GM18511 (cell line): Measurements from ENCODE around the gene DCAF15.
"Not testable (repeated sequence)": the region's sequence is repeated elsewhere in the genome, so short reads cannot be mapped to it uniquely, and the experiment has no call there.

ENCODE experiments used
- ATAC-seq: cut with Tn5 transposase; IDR thresholded peaks from one replicate; pipeline ENCODE4 v1.9.1; 2021; ENCODE audit warnings: mild to moderate bottlenecking, moderate library complexity; ENCODE audit not compliant: unreplicated experiment

Gene DCAF15, protein sequence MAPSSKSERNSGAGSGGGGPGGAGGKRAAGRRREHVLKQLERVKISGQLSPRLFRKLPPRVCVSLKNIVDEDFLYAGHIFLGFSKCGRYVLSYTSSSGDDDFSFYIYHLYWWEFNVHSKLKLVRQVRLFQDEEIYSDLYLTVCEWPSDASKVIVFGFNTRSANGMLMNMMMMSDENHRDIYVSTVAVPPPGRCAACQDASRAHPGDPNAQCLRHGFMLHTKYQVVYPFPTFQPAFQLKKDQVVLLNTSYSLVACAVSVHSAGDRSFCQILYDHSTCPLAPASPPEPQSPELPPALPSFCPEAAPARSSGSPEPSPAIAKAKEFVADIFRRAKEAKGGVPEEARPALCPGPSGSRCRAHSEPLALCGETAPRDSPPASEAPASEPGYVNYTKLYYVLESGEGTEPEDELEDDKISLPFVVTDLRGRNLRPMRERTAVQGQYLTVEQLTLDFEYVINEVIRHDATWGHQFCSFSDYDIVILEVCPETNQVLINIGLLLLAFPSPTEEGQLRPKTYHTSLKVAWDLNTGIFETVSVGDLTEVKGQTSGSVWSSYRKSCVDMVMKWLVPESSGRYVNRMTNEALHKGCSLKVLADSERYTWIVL

DNA sequence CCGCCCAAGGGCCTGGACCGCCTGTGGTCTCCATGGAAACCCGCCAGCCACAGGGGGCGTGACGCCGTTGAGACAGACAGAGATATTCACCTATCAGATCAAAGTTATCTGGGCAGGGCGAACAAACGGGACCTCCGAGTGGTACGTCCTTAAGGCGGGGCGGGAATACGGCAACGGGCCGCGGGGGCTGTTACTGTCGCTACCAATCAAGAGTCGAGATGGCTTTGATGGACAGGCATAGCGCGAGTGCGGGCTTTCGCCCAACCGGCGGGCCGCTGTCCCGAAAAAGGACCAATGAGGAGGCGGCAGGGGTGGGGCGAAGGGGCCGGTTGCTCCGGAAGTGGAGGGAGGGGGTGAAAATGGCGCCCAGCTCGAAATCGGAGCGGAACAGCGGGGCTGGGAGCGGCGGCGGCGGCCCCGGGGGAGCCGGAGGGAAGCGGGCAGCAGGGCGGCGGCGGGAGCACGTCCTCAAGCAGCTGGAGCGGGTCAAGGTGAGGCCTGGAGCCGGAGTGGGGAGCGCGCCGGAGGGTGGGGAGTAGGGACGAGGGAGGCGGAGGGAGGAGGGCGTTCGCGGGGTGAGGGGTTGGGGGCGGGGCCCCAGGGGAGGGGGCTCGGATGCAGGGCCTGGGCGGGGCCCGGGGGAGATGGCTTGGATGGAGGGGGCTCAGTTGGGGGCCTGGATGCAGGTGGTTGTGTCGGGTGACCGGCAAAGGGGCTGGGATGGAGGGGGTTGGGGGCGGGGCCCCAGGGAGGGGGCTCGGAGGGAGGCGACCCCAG, at the start of gene DCAF15:
TSS of gene DCAF15 (plus strand) at position 356 of the 777 bp plus-strand sequence. CDS start at position 360, 4 bp downstream.
- ATAC-seq = peak; percentile 98

- no peak for ATAC-seq
Measured at GRCh38 chr19:13902993-13903555, 49.2 kb upstream of the DCAF15 start.

GRCh38 chr19:13905634-13906520, 46.4 kb upstream of the DCAF15 start, which contains the start of the genes BRME1 and CC2D1A:
BRME1 (minus strand) TSS chr19:13906117; CDS start chr19:13904892, 1,225 bp downstream.
CC2D1A (plus strand) TSS chr19:13906201; CDS start chr19:13906442, 241 bp downstream.
- ATAC-seq = peak; percentile 89

DNA sequence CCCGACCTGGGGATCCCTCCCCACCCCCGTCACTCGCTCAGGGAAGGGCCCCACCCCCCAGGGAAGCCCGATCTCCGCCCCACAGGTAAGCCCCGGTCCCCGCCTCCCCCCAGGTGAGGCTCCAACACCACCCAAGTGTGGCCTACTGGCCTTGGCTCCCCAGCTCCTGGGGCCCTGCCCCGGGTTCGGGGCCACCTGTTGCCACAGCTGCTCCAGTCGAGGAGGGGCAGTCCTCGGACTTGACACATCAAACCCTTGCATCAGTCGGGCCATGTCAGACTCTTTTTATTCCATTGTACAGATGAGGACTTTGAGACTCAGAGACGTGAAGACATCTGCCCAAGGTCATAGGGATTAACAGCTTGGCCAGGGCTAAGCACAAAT, 45.8 kb upstream of the DCAF15 start:
- peak; percentile 22 for ATAC-seq

DNA sequence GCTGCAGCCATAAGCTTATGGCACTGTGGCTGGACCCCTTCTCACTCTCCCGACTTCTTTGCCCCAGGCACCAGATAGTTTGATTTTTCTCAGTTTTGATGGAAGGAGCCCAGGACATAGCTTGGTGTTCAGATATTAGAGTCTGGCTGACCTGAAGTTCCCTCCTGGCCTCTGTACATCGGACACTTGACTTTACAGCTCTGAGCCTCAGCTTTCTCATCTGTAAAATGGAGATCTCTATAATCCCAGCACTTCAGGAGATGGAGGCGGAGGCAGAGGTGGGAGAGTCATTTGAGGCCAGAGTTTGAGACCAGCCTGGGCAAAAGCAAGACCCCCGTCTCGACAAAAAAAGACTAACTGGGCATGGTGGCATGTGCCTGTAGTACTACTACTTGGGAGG, 45.4 kb upstream of the DCAF15 start:
- no peak for ATAC-seq

- ATAC-seq = no peak
Measured at GRCh38 chr19:13908674-13909073, 43.6 kb upstream of the DCAF15 start.

DNA sequence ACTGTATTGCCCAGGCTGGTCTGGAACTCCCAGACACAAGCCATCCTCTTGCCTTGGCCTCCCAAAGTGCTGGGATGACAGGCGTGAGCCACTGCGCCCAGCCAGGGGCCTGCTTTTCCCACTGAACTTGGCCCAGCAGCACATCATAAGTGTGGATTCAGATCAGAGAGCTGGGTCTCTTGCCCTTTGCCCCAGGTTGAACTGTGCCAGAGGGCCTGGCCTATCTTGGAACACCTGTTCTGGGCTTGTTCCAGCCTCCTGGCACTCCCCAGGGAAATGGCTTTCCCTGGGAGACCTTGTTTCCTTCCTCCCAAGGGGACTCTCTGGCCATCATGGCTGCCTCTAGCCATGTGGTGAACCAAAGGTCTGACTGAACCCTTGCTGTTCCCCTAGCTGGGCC, 42.9 kb upstream of the DCAF15 start:
- no peak for ATAC-seq

DNA sequence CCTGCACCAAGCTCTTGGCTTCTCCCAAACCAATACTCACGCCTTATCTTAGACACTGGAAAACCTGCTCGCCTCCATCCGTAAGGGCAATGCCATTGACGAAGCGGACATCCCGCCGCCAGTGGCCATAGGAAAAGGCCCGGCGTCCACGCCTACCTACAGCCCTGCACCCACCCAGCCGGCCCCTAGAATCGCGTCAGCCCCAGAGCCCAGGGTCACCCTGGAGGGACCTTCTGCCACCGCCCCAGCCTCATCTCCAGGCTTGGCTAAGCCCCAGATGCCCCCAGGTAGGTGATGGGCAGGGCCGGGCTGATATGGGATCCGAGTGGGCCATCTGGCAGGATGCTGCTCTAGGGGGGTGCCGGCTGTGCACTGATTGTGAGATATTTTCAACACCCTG, 39.0 kb upstream of the DCAF15 start:
- ATAC-seq = no peak

GRCh38 chr19:13914777-13915176, 37.5 kb upstream of the DCAF15 start:
- ATAC-seq = no peak

GRCh38 chr19:13917888-13918406, 34.4 kb upstream of the DCAF15 start:
- no peak for ATAC-seq

- ATAC-seq = no peak
Measured at GRCh38 chr19:13918726-13919411, 33.4 kb upstream of the DCAF15 start.

- ATAC-seq = no peak
Measured at GRCh38 chr19:13920524-13920923, 31.8 kb upstream of the DCAF15 start.

DNA sequence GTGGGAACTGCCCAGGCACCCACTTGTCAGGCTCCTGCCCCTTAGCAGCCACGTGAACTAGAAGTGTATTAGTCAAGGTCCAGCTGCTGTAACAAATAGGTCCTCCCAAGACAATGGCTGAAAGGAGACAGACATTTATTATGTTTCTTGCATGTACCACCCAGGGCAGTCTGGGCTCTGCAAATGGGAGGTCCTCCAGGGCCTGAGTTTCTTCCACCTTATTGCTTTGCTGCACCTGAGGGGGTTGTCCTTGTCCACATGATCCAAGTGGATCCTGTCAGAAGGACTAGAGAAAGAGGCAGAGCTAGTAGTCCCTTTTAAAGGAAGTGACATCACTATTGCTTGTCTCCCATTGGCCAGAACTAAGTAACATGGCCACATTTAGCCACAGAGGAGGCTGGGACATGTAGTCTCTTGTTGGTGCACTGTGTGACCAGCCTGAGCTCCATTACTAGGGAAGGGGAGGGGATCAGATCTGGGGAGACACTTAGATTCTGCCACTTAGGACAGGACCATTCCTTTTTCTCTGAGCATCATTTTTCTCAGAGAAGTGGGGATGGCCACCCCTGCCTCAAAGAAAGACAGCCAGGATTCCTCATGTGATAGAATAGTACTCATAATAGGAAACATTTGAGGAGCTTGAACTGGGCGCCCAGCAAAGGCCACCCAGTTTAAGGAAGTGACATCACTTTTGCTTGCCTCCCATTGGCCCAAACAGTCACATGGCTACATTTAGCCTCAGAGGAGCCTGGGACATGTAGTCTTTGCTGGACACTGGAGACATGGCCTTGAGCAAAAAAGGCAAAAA, 31.2 kb upstream of the DCAF15 start:
- ATAC-seq = no peak

- not testable (repeated sequence) for ATAC-seq
Measured at GRCh38 chr19:13922118-13922517, 30.2 kb upstream of the DCAF15 start.

- no peak for ATAC-seq
Measured at GRCh38 chr19:13923194-13923987, 28.9 kb upstream of the DCAF15 start.

DNA sequence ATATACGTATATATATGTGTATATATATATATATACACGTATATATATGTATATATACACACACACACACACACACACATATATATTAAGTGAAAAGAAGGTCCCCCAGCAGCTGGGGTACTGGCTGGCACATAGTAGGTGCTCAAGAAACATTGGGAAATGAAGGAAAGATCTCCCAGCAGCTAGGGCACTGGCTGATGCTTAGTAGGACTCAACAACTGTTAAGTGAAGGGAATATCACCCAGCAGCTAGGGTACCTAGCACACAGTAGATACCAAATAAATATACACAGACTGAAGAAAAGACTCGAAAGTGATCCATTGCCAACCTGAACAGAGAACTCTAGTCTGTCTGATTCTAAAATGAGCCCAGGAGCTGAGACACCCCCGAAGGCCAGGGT, 26.3 kb upstream of the DCAF15 start:
- ATAC-seq = no peak

DNA sequence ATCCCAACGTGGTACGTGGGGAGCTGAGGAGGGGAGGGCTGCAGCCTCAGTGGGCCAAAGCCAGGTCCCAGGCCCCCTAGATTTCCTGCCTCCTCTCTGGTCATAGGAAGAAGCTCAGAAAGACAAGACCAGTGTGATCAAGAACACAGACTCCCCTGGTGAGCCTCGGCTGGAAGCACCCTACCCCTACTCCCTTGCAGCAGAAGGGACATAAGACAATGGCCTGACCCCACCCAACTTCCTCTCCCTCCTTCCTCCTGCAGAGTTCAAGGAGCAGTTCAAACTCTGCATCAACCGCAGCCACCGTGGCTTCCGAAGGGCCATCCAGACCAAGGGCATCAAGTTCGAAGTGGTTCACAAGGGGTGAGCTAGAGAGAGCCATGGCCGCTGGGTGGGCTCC, 25.6 kb upstream of the DCAF15 start:
- ATAC-seq = no peak

DNA sequence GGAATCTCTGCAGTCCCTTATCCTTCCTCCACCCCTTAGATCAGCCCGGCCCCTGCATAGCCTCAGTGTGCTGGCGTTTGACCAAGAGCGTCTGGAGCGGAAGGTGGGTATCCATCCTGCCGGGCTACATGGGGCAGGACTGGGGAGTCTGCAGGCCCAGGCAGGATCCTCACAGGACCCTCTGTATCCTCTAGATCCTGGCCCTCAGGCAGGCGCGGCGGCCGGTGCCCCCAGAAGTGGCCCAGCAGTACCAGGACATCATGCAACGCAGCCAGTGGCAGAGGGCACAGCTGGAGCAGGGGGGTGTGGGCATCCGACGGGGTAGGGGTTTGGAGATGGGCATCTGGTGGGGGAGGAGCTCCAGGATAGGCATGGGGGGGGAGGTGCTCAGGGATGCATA, 23.0 kb upstream of the DCAF15 start:
- ATAC-seq = no peak
